HK-2 (cell line): ENCODE measurements around the gene NHP2.

Source experiments
- DNase-seq: peaks from one replicate; pipeline ENCODE4 v3.0.0-alpha.2; 2018; ENCODE audit not compliant: unreplicated experiment

The NHP2 gene

DNA sequence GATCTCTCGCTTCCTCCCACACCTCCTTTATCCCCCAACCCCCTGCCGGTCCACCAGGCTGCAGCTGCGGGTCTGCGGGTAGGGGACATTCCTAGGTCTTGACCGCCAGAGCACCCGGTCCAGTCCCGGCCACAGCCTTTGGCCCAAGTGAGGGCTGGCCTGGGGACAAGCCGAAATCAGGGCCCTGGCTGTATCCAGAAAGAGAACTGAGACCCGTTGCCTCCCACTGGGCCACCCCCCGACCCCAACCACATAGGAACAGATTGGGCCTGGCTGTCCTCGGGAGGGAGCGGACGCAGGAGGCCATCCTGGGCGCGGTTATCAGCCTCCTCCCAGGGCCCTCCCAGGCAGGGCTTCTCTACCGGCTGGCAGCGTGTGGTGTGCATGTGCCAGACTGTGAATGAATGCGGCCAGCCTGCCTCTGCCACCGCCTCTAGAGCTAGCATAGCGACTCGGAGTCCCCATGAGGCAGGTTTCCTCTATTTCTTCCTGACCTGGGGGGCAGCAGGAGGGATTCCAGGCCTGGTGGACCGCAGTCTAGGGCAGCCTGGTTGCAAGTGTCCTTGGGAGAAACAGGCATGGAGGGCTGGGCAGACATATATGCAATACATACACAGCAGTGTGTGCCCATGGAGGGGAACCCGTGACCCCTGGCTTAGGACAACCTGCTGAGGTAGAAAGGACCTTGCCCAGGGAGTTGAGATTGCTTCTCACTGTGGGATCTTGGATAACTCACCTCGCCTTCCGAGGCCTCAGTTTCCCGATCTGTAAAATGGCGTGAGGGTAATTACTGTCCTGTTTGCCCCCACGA, 39.2 kb downstream of the NHP2 start:
- DNase-seq, result peak; percentile 25

DNA sequence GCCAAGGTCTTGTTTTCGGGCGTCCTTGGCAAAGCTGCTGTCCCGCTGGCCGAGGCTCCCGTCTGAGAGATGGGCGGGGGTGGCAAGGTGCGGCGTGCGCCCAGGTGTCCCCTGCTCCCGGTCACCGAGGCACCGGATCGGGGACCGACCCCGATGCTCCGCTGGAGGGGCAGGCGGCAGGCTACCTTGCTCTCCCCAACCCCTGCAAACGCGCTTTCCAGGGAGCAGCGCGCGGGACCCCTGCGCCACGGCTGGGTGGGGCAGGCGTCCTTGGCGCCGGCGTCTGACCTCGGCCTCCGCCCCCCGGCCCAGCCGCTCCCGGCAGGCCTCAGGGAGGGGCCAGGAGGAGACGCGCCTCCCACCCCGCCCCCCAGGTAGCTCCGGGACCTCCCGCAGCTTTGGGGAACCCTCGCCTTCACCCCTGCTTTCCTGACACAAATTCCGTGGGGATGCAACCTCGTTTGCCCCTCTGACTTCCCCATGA, 39.8 kb downstream of the NHP2 start:
- DNase-seq, result peak; percentile 31

DNA sequence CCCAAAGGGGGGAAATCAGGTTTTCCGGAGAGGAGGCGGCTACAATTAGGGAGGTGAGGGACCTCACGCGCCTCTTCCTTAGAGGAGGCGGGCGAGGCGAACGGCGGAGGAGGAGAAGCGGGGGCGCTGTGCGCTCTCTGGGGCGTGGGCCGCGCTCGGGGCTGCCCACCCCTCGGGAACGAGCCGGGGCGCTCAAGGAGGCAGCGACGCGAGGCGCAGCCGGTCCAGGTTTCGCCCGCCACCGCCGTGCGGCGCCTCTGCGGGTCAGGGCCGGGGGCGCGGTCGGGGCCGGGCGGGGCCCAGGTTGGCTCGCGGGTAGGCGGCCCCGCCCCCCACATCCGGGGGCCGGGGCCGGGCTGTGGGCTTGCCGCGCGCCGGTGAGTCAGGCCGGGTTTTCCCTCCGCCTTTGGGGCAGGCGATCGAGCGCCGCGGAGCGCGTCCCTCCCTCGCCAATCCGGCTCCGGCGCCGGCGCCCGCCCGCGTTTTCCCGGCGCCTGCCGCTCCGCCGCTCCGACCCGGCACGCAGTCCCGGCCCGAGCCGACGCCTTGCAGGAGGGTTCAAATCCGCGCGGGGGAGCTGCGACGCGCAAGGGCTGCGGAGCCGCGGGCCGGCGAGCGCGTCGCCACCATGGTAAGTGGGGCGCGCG, 40.4 kb downstream of the NHP2 start, which contains the start of gene N4BP3:
Gene N4BP3 (plus strand): TSS at position 392 of the 647 bp plus-strand sequence. CDS start 6,052 bp downstream, outside the sequence.
- peak; percentile 76 for DNase-seq

DNA sequence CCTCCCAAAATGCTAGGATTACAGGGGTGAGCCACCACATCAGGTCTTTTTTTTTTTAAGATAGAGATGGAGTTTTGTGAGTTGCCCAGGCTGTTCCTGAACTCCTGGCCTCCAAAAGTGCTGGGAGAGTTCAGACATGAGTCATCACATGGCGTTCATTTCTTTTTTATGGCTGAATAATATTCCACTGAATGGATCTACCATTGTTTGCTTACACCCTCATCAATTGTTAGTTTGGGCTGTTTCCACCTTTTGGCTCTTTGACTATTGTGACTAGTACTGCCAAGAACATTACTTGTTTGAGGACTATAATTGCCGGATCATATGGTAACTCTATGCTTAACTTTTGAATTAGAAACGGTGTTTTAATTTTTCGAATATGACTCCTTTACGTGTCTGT, 41.1 kb downstream of the NHP2 start:
- DNase-seq, result no peak

DNA sequence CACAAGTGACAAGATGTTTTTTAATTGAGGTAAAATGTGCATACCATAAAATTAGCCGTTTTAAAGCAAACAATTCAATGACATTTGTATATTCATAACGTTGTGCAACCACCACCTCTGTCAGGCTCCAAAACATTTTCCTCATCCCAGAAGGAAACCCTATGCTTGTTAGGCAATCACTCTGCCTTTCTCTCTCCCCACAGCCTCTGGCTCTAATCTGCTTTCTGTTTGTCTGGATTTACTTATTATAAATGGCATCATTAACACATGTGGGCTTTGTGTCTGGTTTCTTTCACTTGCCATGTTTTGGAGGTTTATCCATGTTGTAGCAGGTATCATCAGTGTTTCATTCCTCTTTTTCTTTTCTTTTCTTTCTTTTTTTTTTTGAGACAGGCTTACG, 41.8 kb downstream of the NHP2 start:
- no peak for DNase-seq

DNA sequence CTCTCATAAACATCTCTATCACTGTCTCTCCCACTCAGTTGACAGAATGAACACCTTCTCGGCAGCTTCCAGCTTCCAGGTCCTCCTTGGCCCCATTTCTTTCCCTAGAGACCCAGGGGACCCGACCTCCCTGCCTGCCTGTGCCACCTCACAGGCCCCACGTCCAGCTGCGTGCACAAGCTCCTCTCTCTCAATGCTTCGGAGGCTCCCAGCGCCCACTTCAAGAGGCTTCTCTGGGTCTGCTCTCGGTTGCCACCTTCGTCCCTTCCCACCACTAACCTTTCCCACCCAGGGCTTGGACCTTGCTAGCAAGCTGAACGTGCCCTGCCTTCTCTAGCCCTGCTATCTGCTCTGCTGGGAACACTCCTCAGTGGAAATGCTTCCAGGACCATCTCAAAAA, 43.2 kb downstream of the NHP2 start:
- no peak for DNase-seq

DNA sequence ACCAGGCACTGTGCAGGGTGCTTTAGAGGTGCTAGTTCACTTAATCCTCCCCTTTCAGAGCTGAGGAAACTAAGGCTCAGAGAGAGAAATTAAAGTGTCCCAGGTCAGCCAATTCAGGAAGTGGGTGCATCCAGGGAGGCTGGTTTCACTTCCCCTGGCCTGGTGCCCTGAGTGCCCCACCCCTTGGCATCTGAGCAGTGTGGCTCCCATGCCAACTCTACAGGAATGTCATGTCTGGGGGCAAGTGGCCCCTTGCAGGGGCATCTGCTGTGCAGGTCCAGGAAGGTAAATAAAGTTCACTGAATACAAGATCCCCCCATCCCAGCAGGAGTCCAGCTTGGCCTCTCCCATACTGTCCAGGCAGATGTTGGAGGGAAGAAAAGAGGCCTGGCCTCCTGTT, 44.7 kb downstream of the NHP2 start:
- no peak for DNase-seq

DNA sequence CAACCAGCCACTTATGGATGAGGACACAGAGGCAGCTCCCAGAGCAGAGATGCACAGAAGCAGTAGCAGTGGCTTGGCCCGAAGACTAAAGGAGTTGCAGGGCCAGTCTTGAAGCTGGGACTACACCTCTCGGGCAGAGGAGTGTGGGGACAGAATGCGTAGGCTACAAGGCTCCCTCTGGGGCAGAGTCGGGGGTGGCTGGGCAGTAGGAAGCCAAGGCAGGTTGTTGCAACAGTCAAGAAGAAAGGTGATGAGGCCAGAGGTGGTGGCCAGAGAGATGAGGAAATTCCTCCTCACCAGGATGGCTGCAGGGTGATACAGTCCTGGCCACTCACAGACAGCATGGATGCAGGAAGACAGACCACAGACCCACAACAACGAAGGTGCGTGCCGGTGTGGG, 45.2 kb downstream of the NHP2 start:
- no peak for DNase-seq

DNA sequence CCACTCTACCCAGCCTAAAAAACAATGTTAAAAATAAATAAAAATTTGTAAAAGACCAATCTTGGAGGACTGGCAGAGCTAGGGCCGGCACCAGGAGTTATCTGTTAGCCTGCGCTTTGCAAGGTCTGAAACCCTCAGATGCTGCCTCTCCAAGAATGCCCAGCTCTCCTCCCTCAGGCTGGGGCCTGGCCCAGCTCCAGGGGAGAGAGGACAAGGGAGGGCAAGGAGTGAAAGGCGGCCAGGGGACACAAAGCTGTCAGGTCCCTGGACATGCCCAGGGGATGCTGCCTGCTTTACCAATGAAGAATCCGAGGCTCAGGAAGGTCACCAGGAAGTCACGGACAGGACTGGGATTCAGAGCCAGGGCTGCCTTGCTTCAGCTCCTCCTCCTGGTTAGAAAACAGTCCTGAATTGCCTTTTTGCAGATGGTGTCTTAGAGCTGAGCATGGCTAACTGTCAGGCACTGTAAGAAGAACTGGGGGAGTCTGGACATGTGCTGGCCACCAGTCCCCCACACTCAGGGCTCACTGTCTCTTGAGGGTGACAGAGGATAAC, 45.9 kb downstream of the NHP2 start:
- no peak for DNase-seq

DNA sequence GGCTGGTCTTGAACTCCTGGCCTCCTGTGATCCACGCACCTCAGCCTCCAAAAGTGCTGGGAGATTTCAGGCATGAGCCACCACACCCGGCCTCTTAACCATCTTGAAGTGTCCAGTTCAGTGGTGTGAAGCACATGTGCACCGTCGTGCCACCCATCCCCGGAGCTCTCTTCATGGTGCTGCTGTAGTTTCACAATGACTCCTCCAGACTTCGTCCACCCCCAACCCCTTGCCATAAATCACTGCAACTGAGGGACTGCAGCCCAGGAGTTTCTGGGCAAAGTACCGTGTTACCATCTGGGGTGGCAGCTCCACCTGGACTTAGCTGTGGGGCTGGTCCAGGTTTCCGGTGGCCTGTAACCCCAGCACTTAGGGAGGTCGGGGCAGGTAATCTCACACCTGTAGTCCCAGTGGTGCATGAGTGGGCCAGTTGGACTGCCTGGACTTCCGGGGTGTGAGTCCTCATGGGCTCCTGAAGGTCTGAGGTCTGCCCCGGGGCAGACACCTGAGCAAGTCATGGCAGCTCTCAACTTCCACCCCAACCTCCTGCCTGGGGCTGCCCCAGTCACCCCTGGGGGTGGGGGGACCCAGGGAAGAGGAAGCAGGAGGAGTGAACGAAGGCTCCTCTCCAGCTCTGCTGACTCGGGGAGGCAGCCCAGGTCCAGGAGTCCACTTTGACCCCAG, 47.0 kb downstream of the NHP2 start:
- DNase-seq, result no peak

DNA sequence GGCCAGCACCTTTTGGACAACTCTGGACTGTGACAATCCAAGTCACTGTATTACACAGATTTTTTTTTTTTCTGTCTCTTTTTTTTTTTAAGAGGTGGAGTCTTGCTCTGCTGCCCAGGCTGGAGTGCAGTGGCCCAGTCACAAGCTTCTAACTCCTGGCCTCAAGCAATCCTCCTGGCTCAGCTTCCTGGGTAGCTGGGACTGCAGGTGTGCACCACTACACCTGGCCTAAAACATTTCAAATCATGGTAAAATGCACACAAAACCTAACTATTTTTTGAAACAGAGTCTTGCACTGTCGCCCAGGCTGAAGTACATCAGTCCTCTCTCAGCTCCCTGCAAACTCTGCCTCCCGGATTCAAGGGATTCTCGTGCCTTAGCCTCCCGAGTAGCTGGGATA, 47.6 kb downstream of the NHP2 start:
- DNase-seq, result no peak

DNA sequence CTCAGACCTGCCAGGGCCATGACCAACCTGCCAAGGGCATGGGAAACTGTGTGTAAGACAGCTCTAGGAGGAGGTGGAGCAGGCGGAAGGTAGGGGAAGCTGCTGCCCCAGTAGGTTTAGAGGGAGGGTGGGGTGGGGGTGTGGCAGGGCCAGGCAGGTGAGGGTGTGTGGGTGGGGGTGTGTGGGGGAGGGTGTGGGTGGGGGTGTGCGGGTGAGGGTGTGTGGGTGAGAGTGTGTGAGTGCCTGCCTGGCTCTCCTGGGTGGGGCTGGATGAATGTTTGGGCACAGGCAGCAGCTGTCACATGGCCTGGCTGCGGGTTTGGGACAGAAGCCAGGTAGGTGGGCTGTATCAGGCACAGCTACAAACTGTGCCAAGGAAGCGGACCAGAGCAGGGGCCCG, 49.2 kb downstream of the NHP2 start:
- no peak for DNase-seq

DNA sequence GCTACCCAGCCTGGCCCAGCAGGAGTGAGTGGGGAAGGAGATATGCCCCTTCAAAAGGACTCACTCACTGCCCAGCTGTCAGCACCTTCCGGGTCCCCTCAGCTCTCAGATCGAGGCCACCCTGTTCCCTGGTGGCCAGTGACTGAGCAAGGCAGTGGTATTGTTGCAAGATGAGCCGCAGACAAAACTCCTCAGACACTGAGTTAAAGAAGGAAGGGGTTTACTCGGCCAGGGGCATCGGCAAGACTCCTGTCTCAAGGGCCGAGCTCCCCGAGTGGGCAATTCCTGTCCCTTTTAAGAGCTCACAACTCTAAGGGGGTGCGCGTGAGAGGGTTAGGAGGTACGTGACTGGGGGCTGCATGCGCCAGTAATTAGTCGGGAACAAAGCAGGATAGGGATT, 50.1 kb downstream of the NHP2 start:
- DNase-seq, result no peak
